ENCODE data around the gene ITGAE.

The ITGAE gene

GRCh38 chr17:3691617-3692067, 109.3 kb downstream of the ITGAE start:
- Histone ChIP-seq H3K4me3 (IDR thresholded peaks at IDR 0.05; ENCODE audit: insufficient read depth, low read depth, low read length) (no peak overlapping the region), H3K4me1 (ENCODE audit: low read depth, poor library complexity, severe bottlenecking) (peaks cover 12% of the 10 kb centered on the region), H3K36me3 (ENCODE audit: insufficient read depth) (no peaks in the 10 kb centered on the region), H3K27me3 (ENCODE audit: insufficient read depth, low read depth) (no peaks in the 10 kb centered on the region), H4K20me1 (ENCODE audit: insufficient read depth) (no peaks in the 10 kb centered on the region), H2AFZ (ENCODE audit: low read depth) (no peak overlapping the region), H3K4me2 (no peak overlapping the region), H3K9ac (no peak overlapping the region), H3K79me2 (ENCODE audit: insufficient read depth, low read depth) (no peaks in the 10 kb centered on the region; the same call in 1 of the 2 replicates), H3K27ac (no peak overlapping the region)
- TF ChIP-seq CTCF (conservative IDR thresholded peaks at IDR 0.05; ENCODE audit: low read depth, low read length), result no peak

DNA sequence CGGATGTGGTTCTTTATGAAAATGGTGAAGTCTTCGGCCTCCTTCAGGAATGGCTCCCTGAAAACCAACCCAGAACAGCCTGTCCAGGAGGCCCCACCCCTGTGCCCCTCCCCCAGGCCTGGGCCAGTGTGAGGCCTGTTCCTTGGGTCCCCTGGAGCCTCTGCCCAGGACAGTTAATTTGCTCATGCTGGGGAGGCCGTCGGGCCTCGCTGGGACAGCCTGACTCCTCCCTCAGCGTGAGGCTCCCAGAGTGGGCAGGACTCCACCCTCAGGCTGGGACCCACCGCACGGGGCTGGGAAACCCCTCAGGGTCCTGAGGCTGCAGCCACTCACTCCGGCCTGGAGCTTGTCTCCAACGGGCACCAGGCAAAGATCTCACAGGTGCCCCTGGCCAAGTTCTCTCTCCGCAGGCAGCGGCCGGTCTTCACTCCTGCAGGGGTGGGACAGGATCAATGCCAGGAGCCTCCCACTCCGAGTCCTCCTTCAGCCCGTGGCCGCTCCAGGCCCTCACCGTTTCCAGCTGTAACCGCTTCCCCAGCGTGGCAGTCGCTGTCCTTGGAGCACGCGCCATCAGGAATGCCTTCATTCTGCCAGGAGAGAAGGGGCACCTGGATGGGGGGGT, 110.8 kb downstream of the ITGAE start:
- no peak for TF ChIP-seq CTCF (conservative IDR thresholded peaks at IDR 0.05; ENCODE audit: low read depth, low read length)
- Histone ChIP-seq H3K9ac (no peak overlapping the region), H2AFZ (ENCODE audit: low read depth) (no peak overlapping the region), H3K4me2 (no peak overlapping the region), H3K27ac (no peak overlapping the region), H3K79me2 (ENCODE audit: insufficient read depth, low read depth) (no peaks in the 10 kb centered on the region; the same call in 1 of the 2 replicates), H3K4me3 (IDR thresholded peaks at IDR 0.05; ENCODE audit: insufficient read depth, low read depth, low read length) (no peak overlapping the region), H3K36me3 (ENCODE audit: insufficient read depth) (no peaks in the 10 kb centered on the region), H3K4me1 (ENCODE audit: low read depth, poor library complexity, severe bottlenecking) (peaks cover 12% of the 10 kb centered on the region), H3K27me3 (ENCODE audit: insufficient read depth, low read depth) (no peaks in the 10 kb centered on the region), H4K20me1 (ENCODE audit: insufficient read depth) (no peaks in the 10 kb centered on the region)

GRCh38 chr17:3689262-3690093, 111.5 kb downstream of the ITGAE start:
- Histone ChIP-seq H2AFZ (ENCODE audit: low read depth) (no peak overlapping the region), H3K4me1 (ENCODE audit: low read depth, poor library complexity, severe bottlenecking) (peaks cover 12% of the 10 kb centered on the region), H3K27ac (no peak overlapping the region), H3K36me3 (ENCODE audit: insufficient read depth) (no peaks in the 10 kb centered on the region), H3K79me2 (ENCODE audit: insufficient read depth, low read depth) (no peaks in the 10 kb centered on the region; the same call in 1 of the 2 replicates), H3K9ac (no peak overlapping the region), H3K4me2 (no peak overlapping the region), H4K20me1 (ENCODE audit: insufficient read depth) (no peaks in the 10 kb centered on the region), H3K27me3 (ENCODE audit: insufficient read depth, low read depth) (no peaks in the 10 kb centered on the region), H3K4me3 (IDR thresholded peaks at IDR 0.05; ENCODE audit: insufficient read depth, low read depth, low read length) (no peak overlapping the region)
- TF ChIP-seq CTCF (conservative IDR thresholded peaks at IDR 0.05; ENCODE audit: low read depth, low read length), result no peak

DNA sequence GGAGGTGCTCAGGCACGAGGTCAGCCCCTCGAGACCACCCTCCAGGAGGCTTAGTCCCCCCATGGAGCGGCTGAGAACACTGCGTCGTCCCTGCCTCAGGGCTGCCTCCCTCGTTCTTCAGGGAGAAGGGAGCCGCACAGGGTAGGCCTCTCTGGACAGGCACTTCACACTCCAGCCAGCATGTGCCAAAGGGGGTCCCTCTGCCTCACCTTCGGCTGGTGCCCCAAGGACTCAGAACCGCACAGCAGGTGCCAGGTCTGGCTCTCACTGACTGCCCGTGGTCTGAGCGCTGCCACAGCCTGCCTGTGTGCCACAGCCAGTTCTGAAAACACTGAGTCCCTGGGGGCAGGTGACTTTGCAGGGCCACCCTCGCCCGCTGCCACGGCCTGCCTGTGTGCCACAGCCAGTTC, 112.1 kb downstream of the ITGAE start:
- Histone ChIP-seq H3K4me1 (ENCODE audit: low read depth, poor library complexity, severe bottlenecking) (peaks cover 8% of the 10 kb centered on the region), H3K27me3 (ENCODE audit: insufficient read depth, low read depth) (no peaks in the 10 kb centered on the region), H4K20me1 (ENCODE audit: insufficient read depth) (no peaks in the 10 kb centered on the region), H2AFZ (ENCODE audit: low read depth) (no peak overlapping the region), H3K79me2 (ENCODE audit: insufficient read depth, low read depth) (no peaks in the 10 kb centered on the region; the same call in 1 of the 2 replicates), H3K36me3 (ENCODE audit: insufficient read depth) (no peaks in the 10 kb centered on the region), H3K27ac (no peak overlapping the region), H3K4me3 (IDR thresholded peaks at IDR 0.05; ENCODE audit: insufficient read depth, low read depth, low read length) (no peak overlapping the region), H3K9ac (no peak overlapping the region), H3K4me2 (no peak overlapping the region)
- no peak for TF ChIP-seq CTCF (conservative IDR thresholded peaks at IDR 0.05; ENCODE audit: low read depth, low read length)
